PFSK-1 (cell line): ENCODE results near the gene CAMK1D.

Experiments used
- FOXP2 ChIP-seq: optimal IDR thresholded peaks from 2 replicates; pipeline ENCODE3; 2011; ENCODE audit warnings: borderline replicate concordance, control low read depth, inconsistent platforms; ENCODE audit not compliant: insufficient read depth; ENCODE audit errors: extremely low read length, extremely low read depth
- POLR2AphosphoS5 ChIP-seq: IDR thresholded peaks from 2 replicates; pipeline ENCODE4 v1.6.1; 2012; ENCODE audit warnings: low read depth, mild to moderate bottlenecking, control low read depth, low read length, moderate library complexity
- REST ChIP-seq, 2 experiments: IDR thresholded peaks; 2 replicates each; pipeline versions ENCODE4 v1.6.1 to v1.8.0; 2011 to 2012; ENCODE audit warnings: low read depth in 2 of 2, low read length in 2 of 2, control low read depth in 1 of 2, inconsistent platforms in 1 of 2, mild to moderate bottlenecking in 1 of 2, moderate library complexity in 1 of 2; ENCODE audit not compliant: insufficient read depth in 1 of 2
- SIN3A ChIP-seq: IDR thresholded peaks from 2 replicates; pipeline ENCODE4 v1.6.1; 2012; ENCODE audit warnings: mild to moderate bottlenecking, low read length, moderate library complexity, borderline replicate concordance; ENCODE audit not compliant: insufficient read depth
- TAF1 ChIP-seq: IDR thresholded peaks from 2 replicates; pipeline ENCODE4 v1.6.1; 2012; ENCODE audit warnings: low read length, control low read depth, borderline replicate concordance; ENCODE audit not compliant: insufficient read depth

CAMK1D gene

DNA sequence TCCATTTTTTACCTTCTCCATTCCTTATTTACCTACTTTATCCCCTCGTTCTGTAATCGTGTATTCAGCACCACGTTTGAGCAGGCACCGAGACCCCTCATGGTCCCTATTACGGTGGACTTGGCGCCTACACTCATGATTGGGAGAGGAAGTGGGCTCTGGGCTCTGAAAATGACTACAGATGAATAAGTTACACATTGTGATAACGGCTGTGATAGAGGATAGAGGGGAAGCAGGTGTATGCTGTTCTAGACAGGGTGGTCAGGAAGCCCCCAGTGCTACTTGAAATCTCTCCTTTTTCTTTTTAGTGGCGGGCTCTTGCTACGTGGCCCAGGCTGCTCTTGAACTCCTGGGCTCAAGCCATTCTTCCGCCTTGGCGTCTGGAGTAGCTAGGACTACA is 59.8 kb downstream of the CAMK1D start:
- TF ChIP-seq POLR2AphosphoS5 (no peak), FOXP2 (no peak), SIN3A (no peak), TAF1 (no peak), REST (IDR thresholded peaks at IDR 0.05; ENCODE audit: insufficient read depth in 1 of 2, low read depth in 2 of 2, low read length in 2 of 2) (no peak)

- TF ChIP-seq SIN3A (no peak), FOXP2 (no peak), POLR2AphosphoS5 (no peak), REST (IDR thresholded peaks at IDR 0.05; ENCODE audit: insufficient read depth in 1 of 2, low read depth in 2 of 2, low read length in 2 of 2) (no peak), TAF1 (no peak)
Measured at GRCh38 chr10:12409613-12410012, 60.3 kb downstream of the CAMK1D start.

DNA sequence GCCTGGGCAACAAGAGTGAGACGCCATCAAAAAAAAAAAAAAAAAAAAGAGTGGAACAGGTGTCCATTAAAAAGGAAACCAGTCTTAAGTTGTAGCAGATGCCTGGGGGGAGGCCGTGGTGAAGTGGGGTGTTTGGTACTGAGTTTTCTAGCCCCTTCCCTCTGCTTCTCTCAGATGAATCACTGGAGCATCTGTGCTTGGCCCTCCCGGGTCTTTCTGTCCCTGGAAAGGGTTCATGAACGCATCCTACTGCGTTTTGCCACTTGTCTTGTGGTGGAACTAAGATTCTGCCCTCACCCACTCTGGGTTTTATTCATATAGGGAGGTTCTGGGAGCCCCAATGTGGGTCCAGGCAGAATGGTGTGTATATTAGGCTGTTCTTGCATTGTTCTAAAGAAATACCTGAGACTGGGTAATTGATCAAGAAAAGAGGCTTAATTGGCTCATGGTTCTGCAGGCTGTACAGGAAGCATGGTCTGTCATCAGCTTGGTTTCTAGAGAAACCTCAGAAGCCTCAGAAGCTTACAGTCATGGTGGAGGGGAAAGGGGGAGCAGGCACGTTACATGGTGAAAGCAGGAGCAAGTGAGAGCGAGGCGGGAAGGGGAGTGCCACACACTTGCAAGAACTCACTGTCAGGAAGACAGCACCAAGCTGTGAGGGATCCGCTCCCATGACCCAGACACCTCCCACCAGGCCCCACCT is 63.5 kb downstream of the CAMK1D start:
- TF ChIP-seq SIN3A: no peak
- TF ChIP-seq FOXP2: no peak
- no peak for TF ChIP-seq TAF1
- TF ChIP-seq POLR2AphosphoS5: no peak
- no peak for TF ChIP-seq REST (IDR thresholded peaks at IDR 0.05; ENCODE audit: insufficient read depth in 1 of 2, low read depth in 2 of 2, low read length in 2 of 2)

DNA sequence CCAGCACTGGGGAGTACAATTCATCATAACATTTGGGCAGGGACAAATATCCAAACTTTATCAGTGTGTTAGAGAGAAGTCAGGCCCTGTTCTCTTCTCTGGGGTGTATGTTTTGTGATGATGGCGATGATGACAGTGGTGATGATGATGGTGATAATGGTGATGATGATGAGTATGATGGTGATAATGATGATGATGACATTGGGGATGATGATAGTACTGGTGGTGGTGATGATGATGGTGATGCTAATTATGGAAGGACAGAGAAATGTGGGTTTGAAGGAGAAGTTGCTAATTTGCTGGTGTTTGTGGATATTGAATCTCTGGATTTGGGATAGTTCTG is 64.0 kb downstream of the CAMK1D start:
- TF ChIP-seq REST (IDR thresholded peaks at IDR 0.05; ENCODE audit: insufficient read depth in 1 of 2, low read depth in 2 of 2, low read length in 2 of 2) (no peak), SIN3A (no peak), TAF1 (no peak), FOXP2 (no peak), POLR2AphosphoS5 (no peak)
